Measurements from ENCODE around the gene SPATA13.
"Not testable (repeated sequence)": the region's sequence is repeated elsewhere in the genome, so short reads cannot be mapped to it uniquely, and the experiment has no call there.

SPATA13 gene

DNA sequence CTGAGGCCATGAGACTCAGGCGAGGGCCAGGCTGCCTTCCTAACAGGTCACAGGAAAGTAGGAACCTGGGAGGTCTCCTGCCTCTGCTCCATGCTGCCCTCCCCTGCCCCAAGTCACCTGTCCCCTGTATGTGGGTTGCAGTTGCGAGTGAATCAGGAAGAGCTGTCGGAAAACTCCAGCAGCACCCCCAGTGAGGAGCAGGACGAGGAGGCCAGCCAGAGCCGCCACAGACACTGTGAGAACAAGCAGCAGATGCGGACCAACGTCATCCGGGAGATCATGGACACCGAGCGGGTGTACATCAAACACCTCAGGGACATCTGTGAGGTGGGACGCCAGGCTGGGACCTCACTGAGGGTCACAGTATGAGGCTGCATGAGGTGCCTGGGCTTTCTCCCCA lies 126.1 kb downstream of the SPATA13 start:
- no peak for DNase-seq

DNA sequence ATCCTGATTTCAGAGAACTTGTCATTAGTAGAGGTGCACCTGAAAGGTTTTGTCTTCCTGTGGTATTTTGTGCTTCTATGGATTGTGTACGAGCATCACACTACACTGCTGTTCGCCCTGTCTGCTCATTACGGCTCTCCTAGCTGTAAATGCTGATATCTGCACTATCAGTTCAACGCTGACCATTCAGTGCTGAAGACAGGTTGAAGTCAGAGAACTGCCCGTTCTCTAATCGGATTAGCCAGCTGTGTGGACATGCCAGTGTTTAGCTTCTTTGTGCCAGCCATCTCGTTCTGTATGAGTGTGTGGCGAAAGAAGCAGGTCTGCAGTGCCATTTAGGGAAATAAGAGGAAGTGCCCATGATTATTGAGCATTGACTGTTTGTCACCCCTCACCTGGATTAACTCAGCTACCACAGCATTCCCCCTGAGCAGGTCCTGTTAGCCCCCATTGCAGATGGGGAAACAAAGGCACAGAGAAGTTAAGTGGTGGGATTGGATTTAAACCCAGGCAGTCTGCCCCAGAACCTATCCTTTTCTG lies 127.3 kb downstream of the SPATA13 start:
- no peak for DNase-seq

DNA sequence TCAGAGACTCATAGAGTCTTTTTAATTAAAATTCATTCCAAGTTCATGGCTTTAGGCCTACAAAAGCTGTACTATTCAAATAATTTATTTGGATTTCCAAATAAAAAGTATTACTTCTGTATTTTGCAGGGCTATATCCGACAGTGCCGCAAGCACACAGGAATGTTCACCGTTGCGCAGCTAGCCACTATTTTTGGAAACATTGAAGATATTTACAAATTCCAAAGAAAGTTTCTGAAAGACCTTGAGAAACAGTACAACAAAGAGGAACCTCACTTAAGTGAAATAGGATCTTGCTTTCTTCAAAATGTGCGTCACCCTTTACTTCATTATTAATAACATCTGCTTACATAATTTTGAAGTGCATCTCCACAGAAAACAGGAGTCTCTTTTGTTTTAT lies 128.3 kb downstream of the SPATA13 start:
- DNase-seq, result no peak

DNA sequence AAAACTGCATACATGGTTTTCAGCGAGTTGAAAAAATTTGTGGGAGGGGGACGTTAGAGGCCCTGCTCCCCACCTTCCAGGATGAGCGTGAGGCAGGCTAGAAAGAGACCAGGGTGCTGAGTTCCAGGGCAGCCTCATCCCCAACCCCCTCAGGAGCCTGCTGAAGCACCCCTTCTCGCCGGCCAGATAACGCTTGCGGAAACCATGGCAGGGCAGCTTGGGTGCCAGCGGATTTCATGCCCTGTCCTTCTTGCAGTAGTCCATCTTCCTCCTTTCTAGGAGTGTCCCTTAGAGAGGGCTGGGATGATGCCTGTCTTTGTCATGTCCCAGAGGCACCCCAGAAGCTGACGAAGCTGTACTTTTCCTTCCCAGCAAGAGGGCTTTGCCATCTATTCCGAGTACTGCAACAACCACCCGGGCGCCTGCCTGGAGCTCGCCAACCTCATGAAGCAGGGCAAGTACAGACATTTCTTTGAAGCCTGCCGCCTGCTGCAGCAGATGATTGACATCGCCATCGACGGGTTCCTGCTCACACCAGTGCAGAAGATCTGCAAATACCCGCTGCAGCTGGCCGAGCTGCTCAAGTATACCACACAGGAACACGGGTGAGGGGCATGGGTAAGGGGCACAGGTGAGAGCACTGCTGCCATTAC lies 129.9 kb downstream of the SPATA13 start:
- no peak for DNase-seq

DNA sequence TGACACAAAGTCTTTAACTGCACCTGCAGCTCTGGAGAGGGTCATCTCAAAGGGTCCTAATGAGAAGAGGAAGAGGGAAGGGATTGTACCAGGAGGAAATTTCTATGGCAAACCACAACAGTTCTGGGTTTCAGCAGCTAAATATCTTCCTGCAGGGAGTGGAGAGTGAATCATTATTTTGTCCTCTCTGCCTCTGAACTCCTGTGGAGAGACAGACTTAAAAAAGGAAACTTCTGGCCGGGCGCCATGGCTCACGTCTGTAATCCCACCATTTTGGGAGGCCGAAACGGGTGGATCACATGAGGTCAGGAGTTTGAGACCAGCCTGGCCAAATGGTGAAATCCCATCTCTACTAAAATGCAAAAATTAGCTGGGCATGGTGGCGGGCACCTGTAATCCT lies 132.0 kb downstream of the SPATA13 start:
- DNase-seq, result no peak

DNA sequence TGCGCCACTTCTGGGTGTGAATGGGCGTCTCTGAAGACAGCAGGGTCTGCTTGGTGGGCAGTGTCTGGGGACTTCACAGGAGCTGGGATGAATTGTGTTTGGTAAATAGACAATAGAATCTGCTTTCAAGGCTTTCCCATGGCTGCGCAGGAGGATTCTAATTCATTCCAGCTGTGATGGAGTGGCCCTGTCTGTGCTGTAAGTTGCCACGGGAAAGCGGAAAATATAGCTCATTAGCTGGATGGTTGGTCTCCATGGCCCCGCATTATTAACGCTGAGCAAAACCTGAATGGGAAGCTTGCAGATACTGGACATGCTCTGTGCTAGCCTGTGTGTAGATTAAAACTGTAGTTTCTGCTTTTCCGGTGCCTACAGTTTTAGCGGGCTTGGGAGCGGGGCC lies 133.2 kb downstream of the SPATA13 start:
- no peak for DNase-seq

DNA sequence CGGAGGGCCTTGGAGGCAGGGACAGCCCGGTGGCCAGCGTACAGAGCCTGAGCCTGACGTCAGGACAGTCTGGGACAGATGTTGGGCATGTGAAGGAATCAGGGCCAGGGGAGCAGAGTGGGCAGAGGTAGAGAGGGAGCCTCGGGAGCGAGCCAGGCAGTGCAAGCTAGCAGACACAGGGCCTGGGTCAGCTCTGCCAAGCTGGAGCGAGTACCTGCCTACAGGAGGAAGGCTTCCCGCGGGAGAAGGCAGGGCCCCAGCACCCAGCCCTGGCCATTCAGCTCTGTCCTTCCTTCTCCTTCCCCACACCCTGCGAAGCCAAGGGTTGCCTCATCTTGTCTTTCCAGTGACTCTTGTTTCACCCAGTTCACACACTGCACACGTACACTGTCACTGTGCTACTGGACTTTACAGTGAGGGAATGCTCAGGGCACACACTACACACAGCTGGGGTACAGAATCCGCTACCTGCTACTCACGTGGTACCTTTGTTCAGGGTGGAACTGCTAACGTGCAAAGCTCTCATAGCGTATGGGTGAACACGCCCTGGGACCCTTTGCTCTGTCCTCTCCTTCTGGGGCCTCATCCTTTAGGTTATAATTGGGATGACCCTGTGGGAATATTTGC lies 139.1 kb downstream of the SPATA13 start:
- DNase-seq, result no peak

DNA sequence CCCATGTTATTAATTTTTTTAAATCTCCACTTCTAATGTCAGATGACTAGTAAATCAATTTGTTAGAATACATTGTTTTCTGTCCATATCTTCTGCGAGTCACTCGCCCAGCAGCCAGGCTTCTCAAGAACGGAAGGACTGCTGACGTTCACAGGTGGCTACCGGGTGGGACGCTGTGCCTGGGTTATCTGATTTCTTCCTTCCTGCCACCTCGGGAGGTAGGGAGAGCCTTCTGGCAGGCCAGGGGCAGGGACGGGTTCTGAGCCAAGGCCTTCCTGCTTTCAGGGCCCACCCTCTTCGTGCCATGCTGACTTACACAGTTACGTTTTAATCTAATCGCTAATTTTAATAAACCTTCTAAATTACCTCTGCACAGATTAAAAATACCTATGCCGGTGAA lies 140.9 kb downstream of the SPATA13 start:
- no peak for DNase-seq

DNA sequence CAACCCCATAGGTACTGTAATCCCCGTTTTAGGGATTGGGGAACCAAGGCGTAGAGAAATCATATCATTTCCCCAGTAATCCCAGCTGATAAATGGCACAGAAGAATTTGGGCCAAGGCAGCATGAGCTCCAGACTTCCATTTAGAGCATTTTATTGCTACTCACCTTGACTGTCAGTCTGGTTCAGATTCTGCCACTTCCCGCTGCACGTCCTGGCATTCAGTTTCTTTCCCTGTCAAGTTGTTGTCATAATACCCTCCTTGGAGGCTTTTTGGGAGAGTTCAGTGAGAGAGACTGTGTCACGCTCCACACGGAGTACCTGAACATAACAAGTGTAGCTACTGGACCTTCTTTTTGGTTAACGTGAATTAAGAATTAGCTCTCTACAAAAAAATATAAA lies 141.4 kb downstream of the SPATA13 start:
- DNase-seq, result no peak

DNA sequence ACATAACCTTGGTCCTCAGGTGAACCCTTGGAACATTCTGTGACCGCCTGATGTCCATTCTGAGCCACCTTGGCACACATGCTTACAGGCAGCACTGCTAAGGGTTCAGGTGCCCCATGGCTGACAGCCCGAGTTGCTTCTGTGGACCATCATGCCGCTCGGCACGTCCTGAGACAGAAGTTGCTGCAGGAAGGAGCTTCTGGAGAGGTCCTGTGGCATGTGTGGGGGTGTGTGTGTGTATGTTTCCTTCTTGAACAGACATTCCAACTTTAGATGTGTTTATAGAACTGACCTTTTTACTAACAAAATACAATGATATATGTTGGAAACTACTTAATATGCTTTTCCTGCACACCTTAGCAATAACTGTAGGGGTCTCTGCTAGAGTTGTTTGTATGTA lies 144.1 kb downstream of the SPATA13 start:
- DNase-seq, result no peak

DNA sequence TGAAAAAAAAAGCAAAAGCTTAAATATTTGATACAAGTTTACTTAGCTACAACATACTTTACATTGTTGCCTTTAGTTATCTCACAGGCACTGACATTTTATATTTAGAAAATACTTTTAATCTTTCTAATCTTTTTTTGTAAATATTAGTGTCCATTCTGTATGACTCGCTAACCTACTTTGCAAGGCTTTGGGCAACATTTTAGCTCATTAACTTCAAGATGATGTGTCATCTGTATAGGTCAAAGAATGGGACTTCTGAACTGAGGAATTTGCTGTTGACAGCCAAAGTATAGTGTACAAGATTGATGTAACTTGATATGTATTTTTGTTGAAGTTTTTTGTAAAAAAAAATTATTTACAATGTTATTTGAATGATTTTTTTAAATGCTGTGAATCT lies 146.1 kb downstream of the SPATA13 start:
- no peak for DNase-seq

DNA sequence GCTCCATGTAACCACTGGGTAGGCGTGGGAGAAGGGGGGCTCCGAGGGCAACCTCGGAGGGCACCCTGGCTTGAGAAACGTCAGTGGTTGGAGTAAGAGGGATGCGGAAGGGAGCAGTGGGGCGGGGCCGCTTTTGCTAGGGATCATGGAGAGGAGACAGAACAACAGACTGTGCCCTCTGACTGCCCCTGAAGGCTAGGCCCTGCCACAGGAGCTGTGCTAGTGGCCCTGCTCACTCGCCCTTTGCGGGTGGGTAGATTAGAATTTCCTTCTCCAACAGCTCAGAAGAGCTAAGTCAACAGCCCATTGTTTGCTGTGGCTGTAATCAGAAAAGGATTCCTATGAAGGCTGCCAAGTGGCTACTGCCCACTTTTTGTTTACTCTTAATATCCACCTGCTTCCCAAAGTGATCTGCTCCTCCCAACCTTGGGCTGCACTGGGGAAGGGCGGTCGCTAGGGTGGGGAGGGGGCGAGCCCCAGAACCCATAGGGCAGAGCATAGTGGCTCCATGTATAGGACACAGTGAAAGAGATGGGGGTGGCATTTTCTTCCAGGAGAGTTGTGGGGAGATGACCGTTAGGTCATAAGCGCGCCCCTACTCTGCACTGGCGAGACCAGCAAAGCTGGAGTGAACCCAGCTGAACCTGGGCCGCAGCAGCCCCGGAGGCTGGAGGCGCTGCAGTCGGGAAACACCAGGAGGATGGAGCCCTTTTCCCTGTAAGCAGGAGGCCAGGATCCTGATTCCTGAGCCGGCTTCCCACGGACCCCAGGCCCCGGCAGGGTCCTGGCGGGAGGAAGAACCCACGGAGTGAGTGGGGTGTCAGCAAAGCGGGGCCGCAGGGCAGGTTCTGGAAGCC lies 146.9 kb downstream of the SPATA13 start:
- DNase-seq, result no peak

DNA sequence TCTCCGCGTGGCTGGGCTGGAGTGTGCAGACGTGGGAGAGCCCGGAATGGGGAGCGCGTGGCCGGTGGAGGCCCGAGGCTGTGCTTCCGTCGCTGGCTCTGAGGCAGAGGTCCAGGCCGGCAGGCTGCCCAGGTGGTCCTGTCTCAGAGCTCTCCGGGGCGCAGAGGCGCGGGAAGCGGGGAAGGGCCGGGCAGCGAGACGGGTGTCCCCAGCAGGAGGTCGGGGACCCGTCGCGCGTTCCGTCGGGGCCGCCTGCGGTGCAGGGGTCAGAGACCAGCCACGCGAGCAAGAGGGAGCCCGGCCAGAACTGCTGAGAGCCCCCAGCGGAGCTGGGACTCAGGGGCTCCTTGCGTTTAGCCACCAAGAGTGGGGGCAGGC lies 147.5 kb downstream of the SPATA13 start:
- no peak for DNase-seq

DNA sequence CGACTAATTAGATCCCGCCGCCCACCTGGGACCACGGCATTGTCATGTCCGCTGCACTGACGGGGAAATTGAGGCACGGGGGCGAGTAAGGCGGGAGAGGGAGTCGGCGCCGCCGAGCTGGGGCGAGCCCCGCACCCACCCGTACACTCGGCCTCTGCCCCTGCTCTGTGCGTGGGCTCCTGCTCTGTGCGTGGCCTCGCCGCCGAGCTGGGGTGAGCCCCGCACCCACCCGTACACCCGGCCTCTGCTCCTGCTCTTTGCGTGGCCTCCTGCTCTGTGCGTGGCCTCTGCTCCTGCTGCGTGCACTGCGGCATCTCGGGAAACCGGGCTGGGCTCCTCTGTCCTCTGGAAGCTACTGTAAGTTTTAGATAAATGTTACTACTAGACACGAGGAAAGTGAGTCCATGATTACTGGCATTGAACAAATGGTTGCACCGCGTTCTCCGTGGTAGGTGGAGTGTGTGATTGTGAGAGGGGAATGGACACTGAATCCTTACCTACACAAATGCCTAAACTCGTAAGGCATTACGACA lies 148.0 kb downstream of the SPATA13 start:
- no peak for DNase-seq

DNA sequence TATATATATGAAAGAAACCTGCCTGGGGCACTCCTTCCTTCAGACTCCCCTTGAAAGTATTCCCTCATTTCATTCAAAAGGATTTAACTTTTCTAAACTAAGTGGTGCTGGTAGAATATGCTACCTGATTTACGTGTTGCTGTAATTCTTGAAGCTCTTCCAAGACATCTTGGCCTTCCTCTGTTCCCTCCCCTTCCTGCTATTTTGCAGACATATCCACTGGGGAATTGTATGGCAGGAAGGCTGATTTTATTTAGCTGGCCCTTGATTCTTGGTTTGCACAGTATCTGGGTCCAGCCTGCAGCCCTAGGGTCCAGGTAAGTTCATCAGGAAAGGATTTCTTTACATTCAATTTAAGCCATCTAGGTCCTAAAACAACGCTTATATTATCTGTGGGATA lies 148.8 kb downstream of the SPATA13 start, which contains the start of gene C1QTNF9:
TSS of gene C1QTNF9 (plus strand) at position 281 of the 400 bp plus-strand sequence. CDS start 6,424 bp downstream, outside the sequence.
- DNase-seq, result not testable (repeated sequence)

DNA sequence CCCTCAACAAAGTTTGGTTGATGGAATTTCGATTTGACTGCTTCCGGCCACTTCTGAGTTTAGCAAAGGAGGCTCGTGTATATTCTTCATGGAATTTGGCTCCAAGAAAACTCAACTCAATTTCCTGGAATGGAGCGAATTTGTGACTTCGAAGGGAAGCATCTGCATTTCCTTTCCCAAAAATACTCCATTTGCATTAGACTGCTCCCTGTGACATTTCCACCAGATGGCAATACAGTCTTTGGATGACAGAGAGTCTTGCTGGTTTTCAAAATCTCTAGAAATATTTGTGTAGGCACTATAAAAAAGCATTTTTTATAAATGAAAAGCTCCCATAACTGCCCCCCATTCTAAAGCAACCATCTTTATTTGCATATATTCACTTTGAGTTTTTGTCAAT lies 152.9 kb downstream of the SPATA13 start:
- no peak for DNase-seq

DNA sequence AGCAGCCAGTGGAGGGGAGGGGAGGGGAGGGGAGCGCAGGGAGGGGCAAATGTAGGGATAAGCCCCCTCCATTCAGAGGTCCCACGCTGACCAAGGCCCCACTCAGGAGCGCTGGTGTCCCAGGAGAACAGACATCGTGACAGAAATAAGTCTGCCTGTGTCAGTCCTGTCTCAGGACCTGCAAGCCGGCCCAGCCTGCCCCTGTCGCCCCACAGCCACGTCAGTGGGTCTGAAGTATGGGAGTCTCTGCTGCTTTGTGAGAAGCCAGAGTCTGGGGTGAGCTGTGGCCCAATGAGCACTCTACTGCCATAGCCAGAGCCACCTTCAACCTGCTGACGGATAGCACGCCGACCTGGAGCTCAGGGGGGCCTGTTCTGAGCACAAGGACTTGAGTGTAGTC lies 157.3 kb downstream of the SPATA13 start:
- DNase-seq, result not testable (repeated sequence)

DNA sequence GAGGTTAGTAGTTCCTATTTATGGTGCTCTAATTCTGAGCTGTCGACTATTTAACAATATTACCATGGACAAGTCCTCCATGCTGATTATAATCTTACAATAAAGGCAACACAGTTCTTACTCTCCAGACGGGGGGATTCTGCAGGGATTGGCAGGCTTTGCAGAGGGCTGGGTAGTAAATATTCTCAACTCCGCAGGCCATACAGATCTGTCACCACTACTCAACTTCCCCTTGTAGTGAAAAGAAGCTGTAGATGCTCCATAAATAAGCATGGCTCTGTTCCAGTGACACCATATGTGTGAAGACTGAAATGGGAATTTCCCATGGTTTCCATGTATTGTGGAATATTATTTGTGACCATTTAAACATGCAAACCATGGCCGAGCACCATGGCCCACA lies 158.4 kb downstream of the SPATA13 start:
- not testable (repeated sequence) for DNase-seq

DNA sequence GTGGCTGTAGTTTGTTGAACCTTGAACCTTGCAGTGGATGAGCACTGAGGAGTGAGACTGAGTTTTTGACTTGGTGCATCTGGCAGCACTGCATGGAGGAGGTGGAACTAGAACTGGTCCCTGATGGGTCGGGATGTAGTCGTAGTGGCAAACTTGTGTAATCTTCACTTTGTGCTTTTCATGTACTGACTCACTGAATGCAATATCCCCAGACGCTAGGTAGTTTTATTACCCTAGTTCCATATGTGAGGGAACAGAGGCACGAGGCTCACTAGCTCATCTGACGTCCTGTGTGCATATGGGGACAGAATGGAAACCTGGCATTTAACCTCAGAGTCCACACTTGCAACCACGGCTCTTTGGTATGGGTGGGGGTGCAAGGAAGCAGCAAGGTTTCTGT lies 159.1 kb downstream of the SPATA13 start:
- DNase-seq, result not testable (repeated sequence)

DNA sequence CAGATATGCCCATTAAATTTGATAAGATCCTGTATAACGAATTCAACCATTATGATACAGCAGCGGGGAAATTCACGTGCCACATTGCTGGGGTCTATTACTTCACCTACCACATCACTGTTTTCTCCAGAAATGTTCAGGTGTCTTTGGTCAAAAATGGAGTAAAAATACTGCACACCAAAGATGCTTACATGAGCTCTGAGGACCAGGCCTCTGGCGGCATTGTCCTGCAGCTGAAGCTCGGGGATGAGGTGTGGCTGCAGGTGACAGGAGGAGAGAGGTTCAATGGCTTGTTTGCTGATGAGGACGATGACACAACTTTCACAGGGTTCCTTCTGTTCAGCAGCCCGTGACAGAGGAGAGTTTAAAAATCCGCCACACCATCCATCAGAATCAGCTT lies 160.9 kb downstream of the SPATA13 start:
- not testable (repeated sequence) for DNase-seq

DNA sequence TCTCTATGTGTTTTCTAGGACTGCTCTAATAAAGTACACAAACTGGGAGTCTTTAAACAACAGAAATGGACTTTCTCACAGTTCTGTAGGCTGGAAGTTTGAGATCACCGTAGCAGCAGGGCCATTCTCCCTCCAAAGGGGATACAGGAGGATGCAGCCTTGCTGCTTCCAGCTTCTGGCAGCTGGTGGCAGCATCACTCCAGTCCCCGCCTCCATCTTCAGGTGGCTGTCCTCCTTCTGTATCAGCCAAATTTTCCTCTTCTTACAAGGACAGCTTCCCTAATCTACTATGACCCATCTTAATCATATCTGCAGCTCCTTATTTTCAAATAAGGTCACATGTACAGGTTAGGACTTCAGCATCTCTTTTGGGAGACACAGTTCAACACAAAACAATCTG lies 161.9 kb downstream of the SPATA13 start:
- DNase-seq, result not testable (repeated sequence)

DNA sequence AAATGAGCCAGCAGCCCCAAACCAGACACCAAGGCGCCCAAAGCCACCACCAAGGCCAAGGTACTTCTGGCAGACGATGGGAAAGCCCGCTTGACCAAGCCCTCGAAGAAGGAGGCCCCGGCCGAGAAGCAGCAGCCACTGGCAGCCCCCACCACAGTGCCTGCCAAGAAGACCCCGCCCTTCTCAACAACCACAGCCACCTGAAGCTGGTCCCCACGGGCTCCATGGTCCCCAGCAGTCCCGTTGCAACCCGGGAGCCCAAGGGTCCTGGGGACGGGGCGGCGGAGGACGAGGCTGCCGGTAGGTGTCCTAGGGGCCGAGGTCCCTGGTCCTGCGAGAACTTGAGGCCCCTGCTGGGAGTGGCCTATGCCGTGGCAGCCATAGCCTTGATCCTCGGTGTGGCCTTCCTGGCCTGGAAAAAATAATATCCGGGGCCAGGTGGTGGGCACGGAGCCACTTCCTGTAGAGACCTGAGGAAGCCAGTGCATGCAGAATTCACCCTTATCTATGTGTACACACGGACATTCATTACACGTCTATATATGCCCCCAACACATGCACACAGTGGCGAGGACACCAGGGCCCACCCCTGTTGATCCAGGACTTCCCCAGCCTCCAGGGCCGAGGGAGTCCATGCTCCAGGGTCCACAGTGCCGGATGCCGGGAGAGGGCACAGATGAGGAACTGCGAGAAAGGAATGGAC lies 162.7 kb downstream of the SPATA13 start:
- no peak for DNase-seq

DNA sequence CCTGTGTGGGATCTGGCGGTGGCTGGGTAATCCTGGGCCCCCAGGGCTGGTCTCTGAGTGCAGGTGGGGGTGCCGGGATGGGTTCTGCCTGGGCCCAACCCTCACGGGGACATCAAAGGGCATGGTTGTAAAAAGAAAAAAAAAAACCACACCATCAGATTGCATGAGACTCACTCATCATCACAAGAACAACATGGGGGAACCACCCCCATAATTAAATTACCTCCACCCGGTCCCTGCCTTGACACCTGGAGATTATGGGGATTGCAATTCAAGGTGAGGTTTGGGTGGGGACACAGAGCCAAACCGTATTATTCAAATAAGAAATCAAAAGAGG lies 163.2 kb downstream of the SPATA13 start:
- DNase-seq, result no peak

Measured in NCI-H510A (cell line).